Adrenal gland (tissue), 5 donors: Measurements from ENCODE around the gene HIPK2.

Experiments
- CTCF ChIP-seq, 6 experiments: fragments of 450-650 bp in 4 of 6; fragments of 200-600 bp in 2 of 6; sonication (generic) in 1 of 6; IDR thresholded peaks; 1 replicate in 5 of 6; 2 replicates in 1 of 6; pipeline versions ENCODE4 v1.5.1 to v1.8.0; 2016 to 2021; ENCODE audit warnings: antibody characterized with exemption in 6 of 6, mild to moderate bottlenecking in 2 of 6, moderate library complexity in 1 of 6
- POLR2A ChIP-seq, 2 donors: fragments of 450-650 bp; IDR thresholded peaks; one replicate each; pipeline ENCODE4 v1.6.1; 2017; ENCODE audit warnings: antibody characterized with exemption in 2 of 2, mild to moderate bottlenecking in 2 of 2, moderate library complexity in 1 of 2
- donor health status: DM: no; HTN: no; CAD: no.

GRCh38 chr7:139674341-139674740 lies 103.5 kb downstream of the HIPK2 start:
- TF ChIP-seq CTCF (IDR thresholded peaks at IDR 0.05) (no peak), POLR2A (IDR thresholded peaks at IDR 0.05) (no peak)
